ENCODE results near the gene NT5C3A. TPM values are rescaled to one million over a fixed set of nuclear protein-coding genes. Genes with fewer than 3 reads are reported as not detected.
A peak's percentile ranks its signal among the peaks of the same experiment; 100 is the strongest.
"Not testable (repeated sequence)": the region's sequence is repeated elsewhere in the genome, so short reads cannot be mapped to it uniquely, and the experiment has no call there.

The NT5C3A gene
- total RNA-seq, 1 donor from 2014 or later = 26.5 TPM

- DNase-seq (ENCODE audit: low read depth) = no peak
Observed at GRCh38 chr7:33041631-33042428, 20.7 kb downstream of the NT5C3A start.

- DNase-seq (ENCODE audit: low read depth) = peak; percentile 80
Observed at GRCh38 chr7:33040803-33041516, 21.6 kb downstream of the NT5C3A start.

GRCh38 chr7:33039903-33040292 is 22.7 kb downstream of the NT5C3A start:
- DNase-seq (ENCODE audit: low read depth) = no peak

- DNase-seq (ENCODE audit: low read depth) = no peak
Observed at GRCh38 chr7:33039257-33039902, 23.2 kb downstream of the NT5C3A start.

- no peak for DNase-seq (ENCODE audit: low read depth)
Observed at GRCh38 chr7:33038639-33039038, 23.9 kb downstream of the NT5C3A start.

GRCh38 chr7:33035776-33036175 is 26.8 kb downstream of the NT5C3A start:
- DNase-seq (ENCODE audit: low read depth) = no peak

GRCh38 chr7:33024189-33024757 is 38.3 kb downstream of the NT5C3A start:
- DNase-seq (ENCODE audit: low read depth) = no peak

- DNase-seq (ENCODE audit: low read depth) = no peak
Observed at GRCh38 chr7:33012364-33012763, 50.2 kb downstream of the NT5C3A start.

- DNase-seq (ENCODE audit: low read depth) = no peak
Observed at GRCh38 chr7:33009734-33010133, 52.8 kb downstream of the NT5C3A start.

- DNase-seq (ENCODE audit: low read depth) = not testable (repeated sequence)
Observed at GRCh38 chr7:33005690-33006089, 56.9 kb downstream of the NT5C3A start.

- DNase-seq (ENCODE audit: low read depth) = not testable (repeated sequence)
Observed at GRCh38 chr7:33005193-33005592, 57.4 kb downstream of the NT5C3A start.

GRCh38 chr7:33004104-33004616 is 58.4 kb downstream of the NT5C3A start:
- not testable (repeated sequence) for DNase-seq (ENCODE audit: low read depth)

- DNase-seq (ENCODE audit: low read depth) = not testable (repeated sequence)
Observed at GRCh38 chr7:33003111-33003510, 59.5 kb downstream of the NT5C3A start.

- DNase-seq (ENCODE audit: low read depth) = not testable (repeated sequence)
Observed at GRCh38 chr7:32999380-32999779, 63.2 kb downstream of the NT5C3A start.

GRCh38 chr7:32998361-32999171 is 64.0 kb downstream of the NT5C3A start:
- peak; percentile 37 for DNase-seq (ENCODE audit: low read depth)

GRCh38 chr7:32997956-32998355 is 64.6 kb downstream of the NT5C3A start:
- DNase-seq (ENCODE audit: low read depth) = not testable (repeated sequence)

GRCh38 chr7:32992750-32993149 is 69.8 kb downstream of the NT5C3A start:
- peak; percentile 16 for DNase-seq (ENCODE audit: low read depth)

- DNase-seq (ENCODE audit: low read depth) = not testable (repeated sequence)
Observed at GRCh38 chr7:32991975-32992700, 70.4 kb downstream of the NT5C3A start.

GRCh38 chr7:32991068-32991585 is 71.4 kb downstream of the NT5C3A start:
- peak; percentile 5 for DNase-seq (ENCODE audit: low read depth)

GRCh38 chr7:32988148-32988547 is 74.4 kb downstream of the NT5C3A start:
- not testable (repeated sequence) for DNase-seq (ENCODE audit: low read depth)
